Right cardiac atrium (tissue), 5 donors: Measurements from ENCODE around the gene SORL1. TPM values are rescaled to one million over a fixed set of nuclear protein-coding genes. Genes with fewer than 3 reads are reported as not detected.
"Not testable (repeated sequence)": the region's sequence is repeated elsewhere in the genome, so short reads cannot be mapped to it uniquely, and the experiment has no call there.

Experiments used
- ATAC-seq, 2 donors: fragments of 200-7000 bp; cut with Tn5 transposase; one replicate each; pipeline versions ENCODE4 v1.8.0 to v1.9.1; 2020; ENCODE audit warnings: moderate library complexity in 2 of 2, mild to moderate bottlenecking in 1 of 2
- DNase-seq, 3 donors: peaks; one replicate each; pipeline ENCODE4 v3.0.0-alpha.2; 2020
- H3K27ac ChIP-seq: one replicate; pipeline ENCODE4 v1.5.1; 2013; ENCODE audit warnings: mild to moderate bottlenecking, low read length, control low read depth, moderate library complexity
- H3K27me3 ChIP-seq: one replicate; pipeline ENCODE4 v1.6.1; 2013; ENCODE audit not compliant: control insufficient read depth, insufficient read depth
- H3K4me1 ChIP-seq: one replicate; pipeline ENCODE4 v1.6.1; 2013; ENCODE audit warnings: low read length; ENCODE audit not compliant: control insufficient read depth, insufficient read depth
- H3K4me3 ChIP-seq: one replicate; pipeline ENCODE4 v1.5.1; 2013; ENCODE audit warnings: low read length, control low read depth
- H3K9me3 ChIP-seq: one replicate; pipeline ENCODE4 v1.6.1; 2013; ENCODE audit warnings: low read length; ENCODE audit not compliant: control insufficient read depth
- WGBS: extraction: QIAGEN DNeasy Blood & Tissue Kit; methylation state at CpG from one replicate; pipeline ENCODE4 v1.1.7; 2013; 5-methylcytosine and 5-hydroxymethylcytosine counted together
- intact Hi-C, 4 donors: fragments of 100-400 bp; cut with DNase I; formaldehyde crosslinking; loops; one replicate each; pipeline versions ENCODE4 v1.11.0 to v1.14.0; 2022 to 2023
- long read RNA-seq, 4 donors: library from polyadenylated mRNA; unstranded; transcript quantifications; one replicate each; pipeline ENCODE4 v2.0.0, GENCODE V29; 2020 to 2021
- polyA plus RNA-seq: library from polyadenylated mRNA; stranded (reverse); fragments of 200-250 nt; gene quantifications from one replicate; pipeline ENCODE4 v1.2.3, GENCODE V29; 2013
- total RNA-seq, 4 donors: library from RNA; stranded (reverse); fragmentation: NEBNext Ultra II Directional; extraction: Animal tissue kit (Norgen Biotek cat#: 25700); gene quantifications; one replicate each; pipeline ENCODE4 v1.2.1, GENCODE V29; 2021
- donor health status: healthy with polysubstance abuse.
- donor health status: DM: no; HTN: yes; CAD: no.
- donor health status: DM: no; HTN: no; CAD: no.
- donor health status: DM: no; HTN: yes; CAD: no; lungs with severe emphysema.
- donor health status: DM: yes; HTN: yes; CAD: no.

Gene SORL1, protein sequence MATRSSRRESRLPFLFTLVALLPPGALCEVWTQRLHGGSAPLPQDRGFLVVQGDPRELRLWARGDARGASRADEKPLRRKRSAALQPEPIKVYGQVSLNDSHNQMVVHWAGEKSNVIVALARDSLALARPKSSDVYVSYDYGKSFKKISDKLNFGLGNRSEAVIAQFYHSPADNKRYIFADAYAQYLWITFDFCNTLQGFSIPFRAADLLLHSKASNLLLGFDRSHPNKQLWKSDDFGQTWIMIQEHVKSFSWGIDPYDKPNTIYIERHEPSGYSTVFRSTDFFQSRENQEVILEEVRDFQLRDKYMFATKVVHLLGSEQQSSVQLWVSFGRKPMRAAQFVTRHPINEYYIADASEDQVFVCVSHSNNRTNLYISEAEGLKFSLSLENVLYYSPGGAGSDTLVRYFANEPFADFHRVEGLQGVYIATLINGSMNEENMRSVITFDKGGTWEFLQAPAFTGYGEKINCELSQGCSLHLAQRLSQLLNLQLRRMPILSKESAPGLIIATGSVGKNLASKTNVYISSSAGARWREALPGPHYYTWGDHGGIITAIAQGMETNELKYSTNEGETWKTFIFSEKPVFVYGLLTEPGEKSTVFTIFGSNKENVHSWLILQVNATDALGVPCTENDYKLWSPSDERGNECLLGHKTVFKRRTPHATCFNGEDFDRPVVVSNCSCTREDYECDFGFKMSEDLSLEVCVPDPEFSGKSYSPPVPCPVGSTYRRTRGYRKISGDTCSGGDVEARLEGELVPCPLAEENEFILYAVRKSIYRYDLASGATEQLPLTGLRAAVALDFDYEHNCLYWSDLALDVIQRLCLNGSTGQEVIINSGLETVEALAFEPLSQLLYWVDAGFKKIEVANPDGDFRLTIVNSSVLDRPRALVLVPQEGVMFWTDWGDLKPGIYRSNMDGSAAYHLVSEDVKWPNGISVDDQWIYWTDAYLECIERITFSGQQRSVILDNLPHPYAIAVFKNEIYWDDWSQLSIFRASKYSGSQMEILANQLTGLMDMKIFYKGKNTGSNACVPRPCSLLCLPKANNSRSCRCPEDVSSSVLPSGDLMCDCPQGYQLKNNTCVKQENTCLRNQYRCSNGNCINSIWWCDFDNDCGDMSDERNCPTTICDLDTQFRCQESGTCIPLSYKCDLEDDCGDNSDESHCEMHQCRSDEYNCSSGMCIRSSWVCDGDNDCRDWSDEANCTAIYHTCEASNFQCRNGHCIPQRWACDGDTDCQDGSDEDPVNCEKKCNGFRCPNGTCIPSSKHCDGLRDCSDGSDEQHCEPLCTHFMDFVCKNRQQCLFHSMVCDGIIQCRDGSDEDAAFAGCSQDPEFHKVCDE (N-terminal part only)
- total RNA-seq = 1 to 10 TPM; 3.7 to 9.2 (median 5.4) TPM
- polyA plus RNA-seq = 0.57 TPM
- long read RNA-seq, donor 1, full-length matches to known transcripts = 1 of 9 reads
- long read RNA-seq, donor 1, partial matches to known transcripts = 3 of 9 reads
- long read RNA-seq, donor 1, other reads (novel, unspliced or antisense) = 5 of 9 reads
- long read RNA-seq, donor 2, full-length matches to known transcripts = 1 of 3 reads
- long read RNA-seq, donor 2, partial matches to known transcripts = 2 of 3 reads
- long read RNA-seq, donor 2, other reads (novel, unspliced or antisense) = 0 of 3 reads
- long read RNA-seq, donor 3, partial matches to known transcripts = 1 of 2 reads
- long read RNA-seq, donor 3, other reads (novel, unspliced or antisense) = 1 of 2 reads
- long read RNA-seq, donor 4, full-length matches to known transcripts = 1 of 3 reads
- long read RNA-seq, donor 4, partial matches to known transcripts = 1 of 3 reads
- long read RNA-seq, donor 4, other reads (novel, unspliced or antisense) = 1 of 3 reads

DNA sequence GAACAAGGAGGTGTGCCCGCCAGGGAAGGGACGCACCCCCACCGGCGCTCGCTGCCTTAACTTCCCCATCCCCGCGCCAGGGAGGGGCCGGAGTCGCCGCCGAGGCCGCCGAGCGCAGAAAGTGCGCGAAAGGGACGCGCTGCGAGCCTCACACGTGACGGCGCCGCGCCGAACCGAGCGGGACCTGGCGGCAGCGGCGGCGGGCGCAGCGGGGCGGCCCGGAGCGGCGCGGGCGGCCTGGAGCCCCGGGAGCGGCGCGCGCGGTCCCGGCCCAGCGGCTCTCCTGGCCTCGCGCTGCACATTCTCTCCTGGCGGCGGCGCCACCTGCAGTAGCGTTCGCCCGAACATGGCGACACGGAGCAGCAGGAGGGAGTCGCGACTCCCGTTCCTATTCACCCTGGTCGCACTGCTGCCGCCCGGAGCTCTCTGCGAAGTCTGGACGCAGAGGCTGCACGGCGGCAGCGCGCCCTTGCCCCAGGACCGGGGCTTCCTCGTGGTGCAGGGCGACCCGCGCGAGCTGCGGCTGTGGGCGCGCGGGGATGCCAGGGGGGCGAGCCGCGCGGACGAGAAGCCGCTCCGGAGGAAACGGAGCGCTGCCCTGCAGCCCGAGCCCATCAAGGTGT is at the start of gene SORL1:
SORL1 (plus strand) TSS at position 329 of the 623 bp plus-strand sequence; CDS start at position 347, 18 bp downstream.
- Histone ChIP-seq H3K4me1 (peaks cover 2% of the 10 kb centered on the region), H3K9me3 (no peaks in the 10 kb centered on the region), H3K4me3 (peak within 1 kb of the TSS; percentile 37), H3K27ac (no peak within 1 kb of the TSS), H3K27me3 (no peaks in the 10 kb centered on the region)
- intact Hi-C loops = loop anchor here in 2 of 4 donors (5.0 to 10.0 kb wide), 2 partner anchors 123 to 125 kb away; no protein-coding TSS in a partner anchor
- ATAC-seq = peak; percentile 92 to 95
- WGBS = under 1% methylated on average over 89 of the region's 89 CpGs
- DNase-seq = peak; percentile 72 to 93 (median 90)

DNA sequence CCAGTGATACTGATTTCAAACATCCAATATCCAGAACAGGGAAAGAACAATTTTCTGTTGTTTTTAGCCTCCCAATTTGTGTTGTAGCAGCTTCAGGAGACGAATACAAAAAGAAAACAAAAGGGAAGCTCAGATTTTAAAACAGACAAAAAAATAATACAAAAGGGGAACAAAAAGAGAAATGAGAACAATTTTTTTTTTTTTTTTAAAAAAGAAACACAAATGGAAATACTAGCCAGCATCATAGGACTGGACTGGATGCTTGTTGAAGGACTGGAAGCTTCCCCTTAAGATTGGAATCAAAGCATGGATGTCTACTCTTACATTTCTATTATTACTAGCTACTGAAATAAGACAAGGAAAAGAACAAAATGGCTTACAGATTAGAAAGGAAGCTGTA is 46.5 kb upstream of the SORL1 start:
- no peak overlapping the region for H3K4me3 ChIP-seq
- H3K9me3 ChIP-seq = no peaks in the 10 kb centered on the region
- no peak for ATAC-seq
- no peak overlapping the region for H3K27ac ChIP-seq
- H3K4me1 ChIP-seq = no peaks in the 10 kb centered on the region
- intact Hi-C loops = no loop called here
- 76% methylated on average over 1 of the region's 1 CpG for WGBS
- DNase-seq = no peak
- H3K27me3 ChIP-seq = no peaks in the 10 kb centered on the region

DNA sequence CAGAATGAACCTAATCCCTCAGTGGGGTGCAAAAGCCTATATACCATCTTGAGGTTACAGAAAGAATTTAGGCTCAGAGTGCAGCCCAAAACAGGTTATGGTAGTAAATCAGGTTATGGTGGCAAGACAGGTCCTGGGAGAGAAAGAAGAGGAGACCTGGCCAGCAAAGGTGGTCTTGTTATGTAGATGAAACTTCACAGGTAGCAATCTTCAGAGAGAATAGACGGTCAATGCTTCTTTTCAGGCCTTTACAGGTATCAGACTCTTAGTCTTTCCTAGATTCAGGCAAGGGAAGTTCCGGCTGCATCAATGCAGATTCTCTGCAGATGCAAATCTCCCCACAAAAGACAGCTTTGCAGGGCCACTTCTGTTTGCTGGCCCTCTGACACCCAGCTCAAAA is 45.8 kb upstream of the SORL1 start:
- 94% methylated on average over 2 of the region's 2 CpGs for WGBS
- no peaks in the 10 kb centered on the region for H3K9me3 ChIP-seq
- no peaks in the 10 kb centered on the region for H3K4me1 ChIP-seq
- H3K27me3 ChIP-seq = no peaks in the 10 kb centered on the region
- no peak overlapping the region for H3K4me3 ChIP-seq
- ATAC-seq (no peak), DNase-seq (no peak)
- intact Hi-C loops = no loop called here
- no peak overlapping the region for H3K27ac ChIP-seq

DNA sequence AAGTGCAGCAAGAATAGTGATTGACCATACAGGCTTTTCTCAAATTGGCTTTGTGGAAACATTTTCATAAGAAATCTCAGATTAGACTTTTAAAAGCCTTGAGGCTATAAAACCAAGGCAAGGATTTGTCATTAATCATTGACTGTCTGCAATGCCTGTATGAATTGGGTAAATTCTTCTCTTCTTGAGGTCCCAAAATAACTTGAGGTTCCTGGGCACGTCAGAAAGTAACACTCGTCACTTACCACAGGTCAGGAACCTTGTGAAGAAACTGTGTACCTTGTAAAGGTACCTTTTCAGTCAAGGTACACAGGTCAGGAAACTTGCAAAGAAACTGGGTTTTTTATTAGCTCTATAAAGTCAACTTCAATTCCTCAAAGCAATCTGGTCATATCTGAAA is 43.3 kb upstream of the SORL1 start:
- WGBS = 91% methylated on average over 2 of the region's 2 CpGs
- Histone ChIP-seq H3K4me1 (no peaks in the 10 kb centered on the region), H3K27ac (no peak overlapping the region), H3K4me3 (no peak overlapping the region), H3K9me3 (no peaks in the 10 kb centered on the region), H3K27me3 (no peaks in the 10 kb centered on the region)
- DNase-seq (no peak), ATAC-seq (no peak)
- intact Hi-C loops = no loop called here

DNA sequence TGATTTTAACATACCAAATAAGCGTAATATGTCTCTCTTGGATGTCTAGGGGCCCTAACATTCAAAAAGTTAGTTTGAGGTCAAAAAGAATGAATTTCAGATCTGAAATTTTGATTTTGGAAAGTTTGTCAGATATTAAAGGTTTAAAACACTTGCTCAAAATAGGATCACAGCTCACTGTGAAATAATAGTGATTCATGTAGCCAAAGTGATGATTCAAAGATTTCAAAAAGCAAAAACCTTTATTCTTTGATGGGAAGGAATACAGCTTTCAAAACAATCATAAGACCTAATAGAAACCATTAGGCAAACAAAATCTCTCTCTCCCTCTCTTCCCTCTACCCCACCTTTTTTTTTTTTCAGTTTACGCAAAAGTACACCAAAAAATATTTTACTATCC is 42.1 kb upstream of the SORL1 start:
- intact Hi-C loops, ATAC-seq, DNase-seq, H3K27me3 ChIP-seq, H3K4me1 ChIP-seq, H3K9me3 ChIP-seq, H3K4me3 ChIP-seq, H3K27ac ChIP-seq: not testable (repeated sequence)
- 96% methylated on average over 2 of the region's 2 CpGs for WGBS

DNA sequence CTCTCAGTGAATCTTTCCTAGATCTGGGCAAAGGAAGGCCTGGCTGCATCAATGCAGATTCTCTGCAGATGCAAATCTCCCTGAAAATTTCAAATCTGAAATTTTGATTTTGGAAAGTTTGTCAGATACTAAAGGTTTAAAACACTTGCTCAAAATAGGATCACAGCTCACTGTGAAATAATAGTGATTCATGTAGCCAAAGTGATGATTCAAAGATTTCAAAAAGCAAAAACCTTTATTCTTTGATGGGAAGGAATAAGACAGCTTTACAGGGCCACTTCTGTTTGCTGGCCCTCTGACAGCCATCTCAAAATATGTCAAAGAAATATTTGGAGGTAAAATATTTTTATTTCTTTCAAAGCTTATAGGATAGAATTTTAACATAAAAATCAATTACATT is 40.8 kb upstream of the SORL1 start:
- ATAC-seq, H3K27me3 ChIP-seq, H3K9me3 ChIP-seq, H3K4me3 ChIP-seq, H3K4me1 ChIP-seq, DNase-seq, H3K27ac ChIP-seq, intact Hi-C loops: not testable (repeated sequence)

DNA sequence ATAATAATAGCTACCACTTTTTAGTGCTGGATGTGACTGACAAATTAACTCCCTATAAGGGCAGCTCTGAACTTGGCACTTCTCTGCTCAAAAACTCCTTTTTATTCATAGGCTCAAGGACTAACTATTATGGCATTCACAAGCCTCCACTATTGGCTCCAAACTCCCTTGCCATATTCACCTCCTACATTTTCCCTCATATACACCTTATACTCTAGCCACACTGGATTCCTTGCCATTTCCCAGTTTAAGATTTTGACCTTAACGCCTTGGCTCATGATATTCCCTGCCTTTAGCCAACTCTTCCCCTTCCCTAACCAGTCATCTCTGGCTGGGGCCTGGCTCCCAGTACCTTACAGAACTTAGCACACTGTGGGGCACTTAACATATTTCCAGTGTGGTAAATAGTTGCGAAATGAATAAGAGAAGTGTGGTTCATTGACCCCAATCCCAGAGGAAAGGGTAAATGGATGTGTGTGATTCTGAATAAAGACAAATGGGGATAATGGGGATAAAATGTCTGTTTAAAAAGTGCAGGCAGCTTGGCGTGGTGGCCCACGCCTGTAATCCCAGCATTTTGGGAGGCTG is 40.0 kb upstream of the SORL1 start:
- ATAC-seq (no peak), DNase-seq (no peak)
- no peak overlapping the region for H3K27ac ChIP-seq
- no peaks in the 10 kb centered on the region for H3K9me3 ChIP-seq
- intact Hi-C loops = no loop called here
- H3K4me3 ChIP-seq = no peak overlapping the region
- 95% methylated on average over 4 of the region's 4 CpGs for WGBS
- H3K4me1 ChIP-seq = peaks cover 4% of the 10 kb centered on the region
- no peaks in the 10 kb centered on the region for H3K27me3 ChIP-seq

DNA sequence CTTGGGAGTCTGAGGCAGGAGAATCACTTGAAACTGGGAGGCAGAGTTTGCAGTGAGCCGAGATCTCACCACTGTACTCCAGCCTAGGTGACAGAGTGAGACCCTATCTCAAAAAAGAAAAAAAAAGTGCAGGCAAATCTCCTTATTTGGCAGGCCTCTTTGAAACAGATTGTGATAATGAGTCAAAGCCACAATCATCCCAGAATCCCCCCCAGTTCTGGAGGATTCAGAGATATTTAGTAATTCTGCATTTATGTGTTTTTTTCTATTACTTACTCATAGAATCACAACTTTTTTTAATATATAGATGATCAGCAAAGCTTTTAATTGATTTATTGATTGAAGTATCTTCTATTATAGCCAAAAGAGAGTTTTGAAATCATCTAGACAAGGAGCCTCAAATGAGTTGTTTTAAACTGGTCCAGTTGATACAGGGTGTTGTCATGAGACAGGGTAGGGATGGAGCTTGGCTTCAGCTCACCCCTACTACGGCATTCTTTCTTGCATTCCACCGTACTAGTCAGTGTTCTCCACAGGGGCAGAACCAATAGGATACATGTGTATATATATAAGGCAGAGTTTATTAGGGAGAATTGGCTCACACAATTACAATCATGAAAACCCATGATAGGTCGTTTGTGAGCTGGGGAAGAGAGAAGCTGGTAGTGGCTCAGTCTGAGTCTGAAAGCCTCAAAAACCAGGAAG is 39.3 kb upstream of the SORL1 start:
- 62% methylated on average over 4 of the region's 4 CpGs for WGBS
- no peaks in the 10 kb centered on the region for H3K9me3 ChIP-seq
- H3K27ac ChIP-seq = no peak overlapping the region
- intact Hi-C loops = no loop called here
- H3K4me1 ChIP-seq = peaks cover 8% of the 10 kb centered on the region
- ATAC-seq = no peak
- DNase-seq = no peak
- H3K27me3 ChIP-seq = no peaks in the 10 kb centered on the region
- H3K4me3 ChIP-seq = no peak overlapping the region
